C4-2B (cell line): ENCODE data around the gene TTC31.

ENCODE experiments used
- H3K27ac ChIP-seq: fragments of 450-650 bp; 2 replicates; pipeline ENCODE4 v1.5.1; 2017
- ZFX ChIP-seq: fragments of 450-650 bp; IDR thresholded peaks from 2 replicates; pipeline ENCODE4 v1.6.1; 2017
- TF ChIP-seq, protein P1 (sequence below): fragments of 450-650 bp; conservative IDR thresholded peaks from 2 replicates; pipeline ENCODE4 v1.5.1; 2017; ENCODE audit warnings: mild to moderate bottlenecking

The TTC31 gene

DNA sequence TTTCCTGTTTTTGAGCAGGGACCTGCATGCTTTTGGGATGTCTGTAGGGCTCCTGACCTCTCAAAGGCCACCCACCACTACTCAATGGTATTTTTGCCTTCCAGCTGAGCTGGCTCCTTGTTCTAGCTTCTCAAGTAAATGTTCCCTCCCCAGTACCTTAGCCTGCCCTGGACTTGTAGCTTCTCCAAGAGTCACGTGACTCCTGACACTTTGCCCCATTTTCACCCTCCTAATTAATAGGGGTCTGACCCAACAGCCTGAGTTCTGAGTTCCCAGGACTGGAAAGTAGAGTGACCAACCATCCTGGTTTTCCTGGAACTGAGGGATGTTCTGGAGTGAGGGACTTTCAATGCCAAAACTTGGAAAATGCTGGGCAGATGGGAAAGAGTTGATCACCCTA is 12.6 kb downstream of the TTC31 start:
- no peak overlapping the region for H3K27ac ChIP-seq
- TF ChIP-seq ZFX = no peak
- TF ChIP-seq, protein P1, sequence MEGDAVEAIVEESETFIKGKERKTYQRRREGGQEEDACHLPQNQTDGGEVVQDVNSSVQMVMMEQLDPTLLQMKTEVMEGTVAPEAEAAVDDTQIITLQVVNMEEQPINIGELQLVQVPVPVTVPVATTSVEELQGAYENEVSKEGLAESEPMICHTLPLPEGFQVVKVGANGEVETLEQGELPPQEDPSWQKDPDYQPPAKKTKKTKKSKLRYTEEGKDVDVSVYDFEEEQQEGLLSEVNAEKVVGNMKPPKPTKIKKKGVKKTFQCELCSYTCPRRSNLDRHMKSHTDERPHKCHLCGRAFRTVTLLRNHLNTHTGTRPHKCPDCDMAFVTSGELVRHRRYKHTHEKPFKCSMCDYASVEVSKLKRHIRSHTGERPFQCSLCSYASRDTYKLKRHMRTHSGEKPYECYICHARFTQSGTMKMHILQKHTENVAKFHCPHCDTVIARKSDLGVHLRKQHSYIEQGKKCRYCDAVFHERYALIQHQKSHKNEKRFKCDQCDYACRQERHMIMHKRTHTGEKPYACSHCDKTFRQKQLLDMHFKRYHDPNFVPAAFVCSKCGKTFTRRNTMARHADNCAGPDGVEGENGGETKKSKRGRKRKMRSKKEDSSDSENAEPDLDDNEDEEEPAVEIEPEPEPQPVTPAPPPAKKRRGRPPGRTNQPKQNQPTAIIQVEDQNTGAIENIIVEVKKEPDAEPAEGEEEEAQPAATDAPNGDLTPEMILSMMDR = no peak

DNA sequence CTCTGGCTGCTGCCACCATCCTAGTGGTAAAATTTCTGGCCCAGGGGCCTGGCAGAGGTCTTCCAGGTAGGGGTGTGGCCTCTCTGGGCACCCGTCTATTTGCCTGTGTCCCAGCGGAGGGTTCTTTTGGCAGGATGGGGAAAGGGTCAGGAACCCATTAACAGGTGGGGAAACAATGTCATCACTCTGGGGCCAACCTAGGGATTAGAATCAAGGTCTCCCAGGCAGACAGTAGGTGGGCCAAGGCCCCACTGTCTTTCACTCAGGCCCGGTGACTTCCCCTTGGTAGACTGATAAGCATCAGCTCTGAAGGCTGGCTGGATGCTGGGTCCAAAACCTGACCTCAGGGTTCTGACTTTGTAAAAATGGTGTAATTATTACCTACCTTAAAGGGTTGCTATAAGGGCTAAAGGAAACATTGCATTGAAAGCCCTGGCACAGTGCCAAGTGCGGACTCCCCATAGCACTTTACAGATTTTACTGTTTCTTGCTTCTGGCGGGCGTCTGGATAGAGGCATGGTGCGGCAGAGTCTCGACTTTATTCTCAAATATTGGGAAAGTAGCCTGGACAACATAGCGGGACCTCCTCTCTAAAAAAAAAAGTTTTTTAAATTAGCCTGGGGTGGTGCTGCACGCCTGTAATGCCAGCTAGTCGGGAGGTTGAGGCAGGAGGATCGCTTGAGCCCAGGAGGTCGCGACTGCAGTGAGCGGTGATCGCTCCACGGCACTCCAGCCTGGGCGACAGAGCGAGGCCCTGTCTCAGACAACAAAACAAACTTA is 14.3 kb downstream of the TTC31 start:
- no peak overlapping the region for H3K27ac ChIP-seq
- TF ChIP-seq, protein P1 = no peak
- TF ChIP-seq ZFX = no peak

- TF ChIP-seq, protein P1 = no peak
- no peak for TF ChIP-seq ZFX
- H3K27ac ChIP-seq = no peak overlapping the region
Observed at GRCh38 chr2:74497777-74498499, 15.1 kb downstream of the TTC31 start.

DNA sequence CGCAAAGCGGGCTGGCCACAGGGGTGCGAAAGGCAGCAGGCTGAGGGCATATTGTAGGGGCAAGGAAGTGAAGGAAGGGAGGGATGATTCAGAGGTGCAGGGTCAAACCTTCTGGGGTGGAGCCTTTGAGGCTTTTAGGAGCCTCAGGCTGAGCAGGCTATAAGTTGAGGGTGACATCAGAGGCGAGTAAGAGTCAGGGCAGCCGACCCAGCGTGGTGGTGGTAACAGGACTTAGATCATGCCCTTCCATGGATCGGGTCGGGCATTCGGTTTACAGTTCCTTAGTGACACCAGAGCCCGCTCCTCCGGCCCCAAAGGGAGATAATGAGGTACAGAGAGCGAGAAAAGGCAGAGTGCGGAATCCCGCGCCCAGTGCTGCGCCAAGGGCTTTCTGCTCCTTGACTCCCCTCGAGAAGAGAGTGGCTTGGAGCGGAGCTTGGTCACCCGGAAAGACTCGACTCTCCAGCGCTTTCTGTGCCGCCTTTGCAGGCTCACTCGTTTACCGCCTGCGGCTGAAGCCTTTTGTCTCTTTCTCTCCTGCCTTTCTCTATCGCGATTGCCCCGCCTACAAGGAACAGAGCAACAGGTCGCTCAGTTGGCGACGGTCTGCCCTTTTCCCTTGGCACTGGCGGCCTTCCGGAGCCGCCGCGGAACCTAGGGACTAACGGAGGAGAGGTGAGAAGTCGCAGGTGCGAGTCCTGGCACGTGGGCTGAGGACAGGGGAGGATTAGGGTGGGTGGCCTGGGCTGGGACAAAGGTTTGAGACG is 15.8 kb downstream of the TTC31 start:
- TF ChIP-seq ZFX = no peak
- TF ChIP-seq, protein P1 = no peak
- H3K27ac ChIP-seq = no peak overlapping the region

- no peak for TF ChIP-seq ZFX
- TF ChIP-seq, protein P1 = no peak
- no peak within 1 kb of the TSS for H3K27ac ChIP-seq
Observed at GRCh38 chr2:74499267-74499939, 16.5 kb downstream of the TTC31 start, which contains the start of gene LBX2. LBX2 (minus strand) TSS chr2:74499603; CDS start chr2:74499537, 66 bp downstream.

DNA sequence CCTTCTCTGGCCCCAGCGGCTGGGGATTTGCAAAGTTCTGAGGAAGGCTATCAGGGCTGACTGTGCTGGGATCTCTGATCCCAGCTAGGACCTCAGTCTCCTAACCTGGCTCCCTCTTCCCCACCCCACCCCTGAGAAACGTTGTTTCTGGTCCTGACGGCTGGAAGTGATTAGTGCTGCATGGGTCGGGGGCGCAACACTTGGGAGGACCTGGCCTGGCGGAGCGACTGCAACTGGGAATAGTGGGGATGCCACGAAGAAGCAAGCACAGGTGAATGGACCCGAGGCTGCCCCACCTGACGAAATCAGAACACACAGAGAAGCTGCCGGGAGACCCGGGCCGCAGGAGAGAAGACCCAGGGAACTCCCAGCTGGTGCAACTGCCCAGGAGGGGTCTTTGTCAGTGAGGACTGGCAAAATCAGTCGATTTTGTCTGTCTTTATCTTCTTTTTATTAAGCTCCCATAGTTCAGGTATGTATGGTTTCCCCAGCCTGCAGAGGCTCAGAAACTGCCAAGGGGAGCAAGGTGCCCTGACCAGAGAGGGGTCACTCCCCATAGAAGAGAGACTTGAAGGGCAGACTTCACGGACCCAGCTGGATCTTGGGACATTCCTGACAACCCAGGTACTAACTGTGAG is 17.2 kb downstream of the TTC31 start:
- TF ChIP-seq, protein P1 = no peak
- TF ChIP-seq ZFX = no peak
- H3K27ac ChIP-seq = no peak overlapping the region
